MM.1S (cell line): ENCODE results near the gene C11orf21.
A peak's percentile ranks its signal among the peaks of the same experiment; 100 is the strongest.

Experiments
- DNase-seq: peaks from one replicate; pipeline ENCODE4 v3.0.0-alpha.2; 2015
- H2AFZ ChIP-seq: fragments of 300-600 bp; sonication (generic); 2 replicates; pipeline ENCODE4 v1.6.0; 2016; ENCODE audit warnings: antibody characterized with exemption, low read length
- H3F3A ChIP-seq: fragments of 300-600 bp; sonication (generic); 2 replicates; pipeline ENCODE4 v1.6.1; 2016; ENCODE audit warnings: mild to moderate bottlenecking, antibody characterized with exemption, low read length, moderate library complexity, mixed read lengths; ENCODE audit not compliant: insufficient read depth
- H3K27ac ChIP-seq: fragments of 300-600 bp; sonication (generic); 2 replicates; pipeline ENCODE4 v1.5.1; 2016; ENCODE audit warnings: mild to moderate bottlenecking, low read length
- H3K27me3 ChIP-seq: fragments of 300-600 bp; sonication (generic); replicated peaks from 2 replicates; pipeline ENCODE4 v1.6.0; 2016; ENCODE audit warnings: low read length; ENCODE audit not compliant: insufficient read depth
- H3K36me3 ChIP-seq: fragments of 300-600 bp; sonication (generic); replicated peaks from 2 replicates; pipeline ENCODE4 v1.6.1; 2016; ENCODE audit warnings: mild to moderate bottlenecking, low read length, mixed read lengths; ENCODE audit not compliant: insufficient read depth
- H3K4me1 ChIP-seq: fragments of 300-600 bp; sonication (generic); 2 replicates; pipeline ENCODE4 v1.6.1; 2016; ENCODE audit warnings: low read length, mixed read lengths
- H3K4me2 ChIP-seq: fragments of 300-600 bp; sonication (generic); 2 replicates; pipeline ENCODE4 v1.6.0; 2016; ENCODE audit warnings: low read depth, low read length
- H3K4me3 ChIP-seq: fragments of 300-600 bp; sonication (generic); 2 replicates; pipeline ENCODE4 v1.5.1; 2016; ENCODE audit warnings: low read length, mixed read lengths
- H3K79me2 ChIP-seq: fragments of 300-600 bp; sonication (generic); 2 replicates; pipeline ENCODE4 v1.6.1; 2016; ENCODE audit warnings: mixed run types, low read length, mixed read lengths
- H3K9ac ChIP-seq: fragments of 300-600 bp; sonication (generic); 2 replicates; pipeline ENCODE4 v1.6.1; 2016; ENCODE audit warnings: low read length, mixed read lengths
- H3K9me2 ChIP-seq: fragments of 300-600 bp; sonication (generic); replicated peaks from 2 replicates; pipeline ENCODE4 v1.6.1; 2016; ENCODE audit warnings: mild to moderate bottlenecking, low read length, mixed read lengths; ENCODE audit not compliant: insufficient read depth
- H3K9me3 ChIP-seq: fragments of 300-600 bp; sonication (generic); replicated peaks from 2 replicates; pipeline ENCODE4 v1.6.1; 2016; ENCODE audit warnings: mild to moderate bottlenecking, low read length, mixed read lengths; ENCODE audit not compliant: insufficient read depth
- H4K20me1 ChIP-seq: fragments of 300-600 bp; sonication (generic); 2 replicates; pipeline ENCODE4 v1.6.1; 2016; ENCODE audit warnings: mild to moderate bottlenecking, low read length, moderate library complexity, mixed read lengths; ENCODE audit not compliant: insufficient read depth
- EZH2 ChIP-seq: fragments of 300-600 bp; sonication (generic); optimal IDR thresholded peaks from 2 replicates; pipeline ENCODE3; 2017; ENCODE audit warnings: low read depth, mild to moderate bottlenecking, antibody characterized with exemption, low read length, mixed read lengths
- EZH2phosphoT487 ChIP-seq: fragments of 300-600 bp; sonication (generic); IDR thresholded peaks from 2 replicates; pipeline ENCODE4 v1.6.1; 2018; ENCODE audit warnings: antibody characterized with exemption, low read length
- TF ChIP-seq, protein P1 (sequence below): fragments of 300-600 bp; sonication (generic); IDR thresholded peaks from 2 replicates; pipeline ENCODE4 v1.5.1; 2016; ENCODE audit warnings: antibody characterized with exemption, low read length, mixed read lengths

Gene C11orf21

GRCh38 chr11:2305140-2305778, 3.5 kb upstream of the C11orf21 start:
- Histone ChIP-seq H3K27ac (no peak overlapping the region), H3K9ac (no peak overlapping the region), H3K36me3 (no peaks in the 10 kb centered on the region), H3K4me2 (no peak overlapping the region), H3F3A (no peaks in the 10 kb centered on the region), H3K9me2 (no peaks in the 10 kb centered on the region), H3K4me1 (peaks cover 10% of the 10 kb centered on the region), H3K27me3 (peaks cover 61% of the 10 kb centered on the region), H3K79me2 (no peaks in the 10 kb centered on the region), H4K20me1 (no peaks in the 10 kb centered on the region), H3K4me3 (no peak overlapping the region), H3K9me3 (no peaks in the 10 kb centered on the region), H2AFZ (no peak overlapping the region)
- DNase-seq: peak; percentile 66
- TF ChIP-seq EZH2phosphoT487: no peak
- TF ChIP-seq, protein P1, sequence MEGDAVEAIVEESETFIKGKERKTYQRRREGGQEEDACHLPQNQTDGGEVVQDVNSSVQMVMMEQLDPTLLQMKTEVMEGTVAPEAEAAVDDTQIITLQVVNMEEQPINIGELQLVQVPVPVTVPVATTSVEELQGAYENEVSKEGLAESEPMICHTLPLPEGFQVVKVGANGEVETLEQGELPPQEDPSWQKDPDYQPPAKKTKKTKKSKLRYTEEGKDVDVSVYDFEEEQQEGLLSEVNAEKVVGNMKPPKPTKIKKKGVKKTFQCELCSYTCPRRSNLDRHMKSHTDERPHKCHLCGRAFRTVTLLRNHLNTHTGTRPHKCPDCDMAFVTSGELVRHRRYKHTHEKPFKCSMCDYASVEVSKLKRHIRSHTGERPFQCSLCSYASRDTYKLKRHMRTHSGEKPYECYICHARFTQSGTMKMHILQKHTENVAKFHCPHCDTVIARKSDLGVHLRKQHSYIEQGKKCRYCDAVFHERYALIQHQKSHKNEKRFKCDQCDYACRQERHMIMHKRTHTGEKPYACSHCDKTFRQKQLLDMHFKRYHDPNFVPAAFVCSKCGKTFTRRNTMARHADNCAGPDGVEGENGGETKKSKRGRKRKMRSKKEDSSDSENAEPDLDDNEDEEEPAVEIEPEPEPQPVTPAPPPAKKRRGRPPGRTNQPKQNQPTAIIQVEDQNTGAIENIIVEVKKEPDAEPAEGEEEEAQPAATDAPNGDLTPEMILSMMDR: peak; percentile 80
- TF ChIP-seq EZH2: no peak

DNA sequence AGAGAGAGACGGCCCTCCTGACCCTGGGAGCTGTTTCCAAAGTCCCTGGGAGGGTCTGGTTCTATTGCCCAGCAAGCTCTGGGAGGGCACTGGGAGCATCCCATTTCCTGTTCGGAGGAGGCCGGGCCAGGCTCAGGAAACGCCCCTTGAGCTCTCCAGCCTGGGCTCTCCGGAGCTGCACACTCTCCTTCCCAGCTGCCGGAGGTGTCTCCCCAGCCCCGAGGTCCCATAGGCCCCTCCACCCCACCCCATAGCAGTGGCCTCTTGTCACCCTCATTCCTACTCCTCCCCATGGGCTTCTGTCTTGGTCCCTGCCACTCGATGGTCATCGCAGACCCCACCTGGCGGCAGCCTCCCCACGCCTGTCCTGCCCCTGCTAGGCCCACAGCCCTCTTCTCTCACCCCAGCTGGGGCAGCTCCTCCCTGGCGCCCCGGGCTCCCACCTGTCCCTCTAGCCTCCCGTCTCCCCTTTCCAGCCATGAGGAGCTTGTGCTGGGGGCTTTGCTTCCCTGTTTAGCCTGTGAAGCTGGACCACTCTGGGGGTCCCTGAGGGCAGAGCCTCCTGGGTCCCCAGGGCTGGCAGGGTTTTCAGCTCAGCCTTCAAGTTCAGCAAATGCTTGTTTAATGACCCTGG, 2.9 kb upstream of the C11orf21 start:
- H3K9me3 ChIP-seq: no peaks in the 10 kb centered on the region
- no peak overlapping the region for H3K9ac ChIP-seq
- no peak for TF ChIP-seq EZH2phosphoT487
- no peak for TF ChIP-seq EZH2
- TF ChIP-seq, protein P1: no peak
- peaks cover 10% of the 10 kb centered on the region for H3K4me1 ChIP-seq
- peaks cover 57% of the 10 kb centered on the region for H3K27me3 ChIP-seq
- H3K36me3 ChIP-seq: no peaks in the 10 kb centered on the region
- no peaks in the 10 kb centered on the region for H4K20me1 ChIP-seq
- no peak overlapping the region for H3K4me3 ChIP-seq
- no peaks in the 10 kb centered on the region for H3K9me2 ChIP-seq
- no peaks in the 10 kb centered on the region for H3K79me2 ChIP-seq
- no peak overlapping the region for H3K27ac ChIP-seq
- no peak overlapping the region for H3K4me2 ChIP-seq
- H3F3A ChIP-seq: no peaks in the 10 kb centered on the region
- no peak overlapping the region for H2AFZ ChIP-seq
- no peak for DNase-seq

- Histone ChIP-seq H3K27ac (no peak overlapping the region), H3K9me3 (no peaks in the 10 kb centered on the region), H3K4me3 (no peak overlapping the region), H3K9me2 (no peaks in the 10 kb centered on the region), H3K36me3 (no peaks in the 10 kb centered on the region), H3K9ac (no peak overlapping the region), H3K4me2 (no peak overlapping the region), H3F3A (no peaks in the 10 kb centered on the region), H3K27me3 (peaks cover 57% of the 10 kb centered on the region), H4K20me1 (no peaks in the 10 kb centered on the region), H3K4me1 (peaks cover 10% of the 10 kb centered on the region), H2AFZ (no peak overlapping the region), H3K79me2 (no peaks in the 10 kb centered on the region)
- no peak for DNase-seq
- TF ChIP-seq, protein P1: no peak
- no peak for TF ChIP-seq EZH2
These were observed 2.1 kb upstream of the C11orf21 start for GRCh38 chr11:2303627-2304505.
